Brain pericyte (primary cell): Measurements from ENCODE around the gene NUDT3.

Experiments
- DNase-seq: peaks from one replicate; pipeline ENCODE4 v3.0.0-alpha.2; 2012; ENCODE audit warnings: low read depth, low spot score

Gene NUDT3

GRCh38 chr6:34239500-34239825 lies 153.0 kb downstream of the NUDT3 start:
- no peak for DNase-seq

DNA sequence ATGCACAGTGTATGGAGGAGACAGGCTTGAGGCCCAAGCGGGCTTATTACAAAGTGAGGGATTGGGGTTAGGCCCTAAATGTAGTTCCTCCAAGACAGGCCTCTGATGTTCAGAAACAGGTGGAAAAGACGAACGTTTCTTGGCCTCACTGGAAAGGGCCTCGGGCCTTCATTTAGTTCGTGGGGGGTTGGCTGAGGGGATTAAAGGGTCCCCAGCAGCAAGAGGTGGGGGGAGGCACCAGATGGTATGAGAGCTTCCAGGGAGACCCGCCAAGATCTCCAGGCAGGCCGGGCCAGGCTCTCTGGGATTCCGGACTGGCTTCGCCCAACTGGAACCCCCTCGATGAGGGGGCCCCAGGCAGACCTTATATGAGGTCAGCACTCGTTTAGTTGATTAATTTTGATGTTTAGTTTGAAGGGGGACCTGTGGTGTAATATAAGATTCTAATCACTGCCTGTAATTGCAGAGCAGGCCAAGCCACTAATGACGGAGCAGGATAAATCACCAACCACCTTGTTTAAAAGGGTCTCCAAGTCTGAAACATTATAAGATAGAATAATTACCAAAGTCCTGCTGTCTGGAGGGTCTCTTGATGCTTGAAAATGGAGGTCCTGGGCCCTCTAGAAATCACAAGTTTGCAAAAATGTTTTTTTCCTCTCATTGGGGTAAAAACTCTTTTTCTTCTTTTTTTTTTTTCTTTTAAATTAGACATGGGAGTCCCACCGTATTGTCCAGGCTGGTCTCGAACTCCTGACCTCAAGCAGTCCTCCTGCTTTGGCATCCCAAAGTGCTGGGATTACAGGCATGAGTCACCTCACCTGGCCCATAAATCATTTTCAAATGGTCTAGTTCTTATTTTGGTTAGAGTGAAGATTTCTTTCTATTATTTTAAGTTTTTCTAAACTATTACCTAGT lies 153.6 kb downstream of the NUDT3 start:
- no peak for DNase-seq

DNA sequence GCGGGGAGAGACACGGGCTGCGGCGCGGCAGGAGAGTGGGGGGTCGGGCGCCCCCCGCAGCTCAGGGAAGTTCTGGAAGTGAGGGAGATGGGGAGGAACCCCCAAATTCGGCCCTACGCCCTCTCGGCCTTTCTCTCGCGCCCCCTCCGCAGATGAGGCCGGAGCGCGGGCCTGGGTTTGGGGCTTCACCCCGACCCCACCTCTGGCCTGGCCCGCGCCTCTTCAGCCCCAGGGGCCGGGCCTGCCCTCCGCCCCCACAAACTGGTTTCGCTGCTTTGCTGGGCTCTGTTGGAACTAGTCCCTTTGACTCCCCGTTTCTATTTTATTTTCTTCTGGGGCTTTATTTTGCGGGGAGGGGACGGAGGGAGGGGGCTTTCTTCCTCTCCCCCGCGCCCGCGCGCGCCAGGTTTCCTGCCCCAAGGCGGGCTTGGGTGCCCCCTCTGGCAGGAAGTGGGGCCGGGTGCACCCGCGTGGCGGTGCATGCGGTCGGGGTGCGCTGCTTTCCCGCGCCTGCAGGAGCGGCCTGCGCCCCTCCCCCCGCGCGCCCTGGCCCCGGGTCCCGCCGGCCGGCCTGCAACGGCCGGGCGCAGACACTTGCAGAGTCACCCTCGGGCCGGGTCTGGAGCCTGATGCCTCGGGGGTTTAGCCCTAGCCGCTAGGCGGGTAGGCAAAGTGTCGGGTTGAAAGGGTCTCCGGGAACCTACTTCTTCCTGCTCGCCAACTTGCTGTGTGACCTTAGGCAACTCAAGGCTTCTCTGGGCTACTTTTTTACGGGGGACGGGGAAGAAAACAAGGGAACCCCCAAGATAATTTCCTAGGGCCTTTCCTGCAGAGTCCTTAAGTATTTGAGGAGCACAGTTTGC lies 154.5 kb downstream of the NUDT3 start:
- DNase-seq = no peak

DNA sequence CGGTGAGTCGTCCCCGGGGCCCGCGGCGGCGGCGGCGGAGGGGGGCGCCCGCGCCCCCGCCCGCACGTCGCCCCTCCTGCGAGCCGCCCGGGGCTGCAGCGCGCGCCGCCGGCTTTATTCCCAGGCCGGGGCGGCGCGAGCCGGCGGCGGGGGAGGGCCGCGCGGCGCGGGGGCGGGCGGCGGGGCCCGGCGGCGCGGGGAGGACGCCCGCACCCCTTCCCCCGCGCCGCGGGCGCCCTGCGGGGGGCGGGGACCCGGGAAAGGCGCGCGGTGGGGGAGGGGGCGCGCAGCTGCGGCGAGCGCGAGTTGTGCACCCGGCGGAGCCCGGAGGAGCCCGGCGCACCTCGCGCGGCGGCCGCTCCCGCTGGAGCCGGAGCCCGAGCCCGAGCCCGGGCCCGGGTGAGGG lies 155.2 kb downstream of the NUDT3 start:
- DNase-seq = no peak

- DNase-seq = no peak
These were observed 155.8 kb downstream of the NUDT3 start, which contains the start of gene HMGA1 for GRCh38 chr6:34236443-34237315. Gene HMGA1, plus strand, starts transcription at chr6:34236873. Its CDS starts 3,908 bp downstream, at chr6:34240781.

GRCh38 chr6:34236131-34236442 lies 156.4 kb downstream of the NUDT3 start:
- DNase-seq = no peak

DNA sequence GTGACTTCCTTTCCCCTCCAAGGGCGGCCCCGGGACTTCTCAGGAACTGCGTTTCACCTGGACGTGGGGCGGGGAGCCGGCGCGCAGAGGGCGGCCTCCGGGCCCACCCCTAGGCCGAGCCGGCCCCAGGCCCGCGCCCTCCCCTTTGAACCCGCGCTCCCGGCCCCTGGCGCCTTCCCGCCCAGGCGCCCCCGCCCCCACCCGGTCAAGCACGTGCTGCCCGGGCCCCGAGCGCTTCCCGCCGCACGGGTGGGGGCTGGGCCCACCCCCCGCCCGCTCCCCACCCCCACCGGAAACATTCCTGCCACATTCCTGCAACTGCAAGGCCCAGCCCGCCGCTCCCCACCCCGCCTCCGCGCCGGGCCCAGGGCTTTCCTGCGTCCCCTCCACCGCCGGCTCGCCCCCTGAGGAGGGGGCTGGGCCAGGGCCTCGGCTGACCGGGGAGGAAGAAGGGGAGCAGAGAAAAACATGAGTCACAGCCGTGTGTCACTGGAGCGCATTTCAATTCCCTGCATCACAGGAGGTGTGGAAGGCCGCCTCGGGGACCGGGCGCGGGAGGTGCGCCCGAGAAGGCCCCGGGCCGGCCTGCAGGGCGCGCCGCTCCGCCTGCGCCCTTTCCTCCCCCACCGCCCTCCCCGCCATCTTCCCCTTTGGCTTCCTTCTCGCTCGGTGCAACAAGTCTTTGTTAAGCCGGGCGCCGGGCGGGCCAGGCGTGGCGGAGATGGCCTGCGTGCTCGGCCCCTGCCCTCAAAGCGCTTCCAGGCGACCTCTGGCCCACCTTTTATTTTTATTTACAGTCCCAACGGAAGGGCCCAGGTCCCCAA lies 156.9 kb downstream of the NUDT3 start:
- DNase-seq = no peak

GRCh38 chr6:34234667-34235306 lies 157.7 kb downstream of the NUDT3 start:
- no peak for DNase-seq

DNA sequence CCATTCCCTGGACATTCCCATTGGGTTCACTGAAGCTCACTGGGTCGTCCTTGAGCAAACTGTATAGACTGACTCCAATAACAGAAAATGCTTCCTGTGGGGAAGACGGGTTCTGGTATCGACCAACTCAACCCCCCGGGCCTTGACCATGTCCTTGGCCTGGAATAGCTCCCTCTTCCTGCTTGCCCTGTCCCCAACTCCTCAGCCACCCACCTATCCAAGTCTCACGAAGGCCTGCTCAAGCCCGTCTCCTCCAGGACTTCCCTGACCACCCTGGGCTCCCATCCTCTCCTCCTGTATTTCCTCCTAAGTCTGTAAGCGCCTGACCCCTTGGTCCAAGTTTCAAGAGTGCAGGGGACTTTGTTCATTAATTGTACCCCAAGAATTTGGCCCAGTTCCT lies 158.6 kb downstream of the NUDT3 start:
- no peak for DNase-seq

GRCh38 chr6:34232901-34233300 lies 159.6 kb downstream of the NUDT3 start:
- DNase-seq = no peak

DNA sequence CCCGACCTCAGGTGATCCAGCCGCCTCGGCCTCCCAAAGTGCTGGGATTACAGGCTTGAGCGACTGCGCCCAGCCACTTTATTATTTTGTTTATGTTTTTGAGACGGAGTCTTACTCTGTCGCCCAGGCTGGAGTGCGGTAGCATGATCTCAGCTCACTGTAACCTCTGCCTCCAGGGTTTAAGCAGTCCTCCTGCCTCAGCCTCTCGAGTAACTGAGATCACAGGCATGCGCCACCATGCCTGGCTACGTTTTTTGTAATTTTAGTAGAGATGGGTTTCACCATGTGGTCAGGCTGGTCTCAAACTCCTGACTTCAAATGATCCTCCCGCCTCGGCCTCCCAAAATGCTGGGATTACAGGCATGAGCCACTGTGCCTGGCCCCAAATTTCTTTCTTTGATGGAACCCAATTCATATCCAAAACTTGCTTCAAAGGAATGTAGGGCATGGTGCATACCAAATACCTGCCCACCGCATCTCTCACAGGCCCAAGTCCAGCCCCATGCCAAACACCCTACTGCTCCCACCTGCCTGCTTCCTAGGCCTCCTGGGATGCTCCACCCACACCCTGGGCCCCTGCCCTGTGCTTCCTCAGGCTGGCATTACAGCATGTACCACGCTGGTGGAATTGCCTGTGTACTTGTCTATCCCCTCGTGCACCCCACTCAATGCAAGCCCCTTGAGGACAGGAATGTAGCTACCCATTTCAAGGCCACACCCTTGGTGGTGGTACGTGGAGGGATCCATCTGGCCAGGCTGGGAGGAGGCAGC lies 160.7 kb downstream of the NUDT3 start:
- no peak for DNase-seq

- DNase-seq = no peak
These were observed 161.7 kb downstream of the NUDT3 start for GRCh38 chr6:34230653-34231371.

DNA sequence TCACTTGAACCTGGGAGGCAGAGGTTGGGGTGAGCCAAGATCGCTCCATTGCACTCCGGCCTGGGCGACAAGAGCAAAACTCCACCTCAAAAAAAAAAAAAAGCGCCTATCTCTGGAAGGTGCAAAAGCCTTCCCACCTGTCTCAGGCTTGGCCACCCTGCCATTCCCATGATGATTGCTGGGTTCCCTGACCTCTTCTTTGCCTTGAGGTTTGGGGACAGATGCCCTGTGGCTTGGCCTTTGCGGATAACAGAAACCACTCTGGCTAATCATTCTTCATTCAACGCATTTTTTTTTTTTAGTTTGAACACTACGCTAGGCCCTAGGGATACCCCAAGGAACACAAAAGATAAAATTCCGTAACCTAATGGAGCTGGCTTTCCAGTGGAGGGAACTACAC lies 162.6 kb downstream of the NUDT3 start:
- no peak for DNase-seq
